NCI-H1092 treated with DMSO at 0.1 percent for 48 hours (cell line): ENCODE data around the gene EPB41L4A.
"Not testable (repeated sequence)": the region's sequence is repeated elsewhere in the genome, so short reads cannot be mapped to it uniquely, and the experiment has no call there.

Experiments
- DNase-seq: peaks from one replicate; lab custom pipeline; 2025; lab: John Stamatoyannopoulos, UW

The EPB41L4A gene

GRCh38 chr5:112253478-112254250 is 165.4 kb downstream of the EPB41L4A start:
- DNase-seq: no peak

DNA sequence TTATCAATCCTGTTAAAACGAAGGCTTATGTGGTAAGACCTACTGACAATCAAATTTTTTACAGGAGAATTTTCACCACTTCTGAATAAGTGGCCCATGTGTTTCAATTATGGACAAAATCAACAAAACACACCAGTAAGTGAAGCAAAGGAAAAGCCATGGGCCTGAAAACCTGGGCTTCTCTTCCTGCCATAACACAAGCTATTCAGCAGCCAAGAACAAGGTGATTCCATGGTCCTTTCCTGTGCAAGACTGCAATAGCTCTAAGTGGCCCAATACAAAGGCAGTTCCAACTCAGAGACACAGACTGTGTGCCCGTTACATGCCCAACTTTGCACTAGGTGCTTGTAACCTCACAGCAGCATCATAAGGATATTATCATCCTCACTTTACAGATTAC is 168.5 kb downstream of the EPB41L4A start:
- DNase-seq: no peak

GRCh38 chr5:112248623-112249022 is 170.5 kb downstream of the EPB41L4A start:
- no peak for DNase-seq

- DNase-seq: no peak
Measured at GRCh38 chr5:112247960-112248359, 171.1 kb downstream of the EPB41L4A start.

GRCh38 chr5:112245656-112246055 is 173.4 kb downstream of the EPB41L4A start:
- DNase-seq: no peak

GRCh38 chr5:112239996-112240395 is 179.1 kb downstream of the EPB41L4A start:
- DNase-seq: no peak

GRCh38 chr5:112238473-112238872 is 180.6 kb downstream of the EPB41L4A start:
- no peak for DNase-seq

- no peak for DNase-seq
Measured at GRCh38 chr5:112237456-112237855, 181.6 kb downstream of the EPB41L4A start.

DNA sequence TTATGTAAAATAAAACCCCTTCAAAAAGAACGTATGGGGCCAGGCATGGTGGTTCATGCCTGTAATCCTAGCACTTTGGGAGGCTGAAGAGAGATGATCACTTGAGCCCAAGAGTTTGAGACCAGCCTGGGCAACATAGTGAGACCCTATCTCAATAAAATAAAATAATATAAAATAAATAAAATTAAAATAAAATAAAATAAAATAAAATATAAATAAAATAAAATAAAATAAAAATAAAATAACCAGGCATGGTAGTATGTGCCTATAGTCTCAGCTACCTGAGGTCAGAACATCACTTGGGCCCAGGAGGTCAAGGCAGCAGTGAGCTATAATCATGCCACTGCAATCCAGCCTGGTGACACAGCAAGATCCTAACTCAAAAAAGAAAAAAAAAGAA is 185.1 kb downstream of the EPB41L4A start:
- no peak for DNase-seq

DNA sequence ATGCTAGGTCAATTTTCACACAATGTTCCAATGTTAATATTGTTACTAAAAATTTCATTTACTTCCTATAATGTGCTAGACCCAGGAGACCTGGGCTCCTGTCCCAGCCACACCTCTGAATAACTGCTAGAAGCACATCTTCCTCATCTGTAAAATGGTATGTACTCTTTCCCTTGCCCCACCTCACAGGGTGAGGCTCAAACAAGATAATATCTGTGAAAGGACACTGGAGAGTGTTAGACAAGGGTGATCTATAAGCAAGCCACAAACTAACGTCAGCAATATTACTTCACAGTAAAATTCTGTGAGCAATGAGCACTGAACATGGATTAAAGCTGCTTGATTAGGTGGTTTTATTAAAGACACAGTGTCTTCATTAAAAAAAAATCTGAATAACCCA is 186.4 kb downstream of the EPB41L4A start:
- no peak for DNase-seq

GRCh38 chr5:112230606-112231005 is 188.5 kb downstream of the EPB41L4A start:
- no peak for DNase-seq

- DNase-seq: no peak
Measured at GRCh38 chr5:112228667-112229066, 190.4 kb downstream of the EPB41L4A start.

DNA sequence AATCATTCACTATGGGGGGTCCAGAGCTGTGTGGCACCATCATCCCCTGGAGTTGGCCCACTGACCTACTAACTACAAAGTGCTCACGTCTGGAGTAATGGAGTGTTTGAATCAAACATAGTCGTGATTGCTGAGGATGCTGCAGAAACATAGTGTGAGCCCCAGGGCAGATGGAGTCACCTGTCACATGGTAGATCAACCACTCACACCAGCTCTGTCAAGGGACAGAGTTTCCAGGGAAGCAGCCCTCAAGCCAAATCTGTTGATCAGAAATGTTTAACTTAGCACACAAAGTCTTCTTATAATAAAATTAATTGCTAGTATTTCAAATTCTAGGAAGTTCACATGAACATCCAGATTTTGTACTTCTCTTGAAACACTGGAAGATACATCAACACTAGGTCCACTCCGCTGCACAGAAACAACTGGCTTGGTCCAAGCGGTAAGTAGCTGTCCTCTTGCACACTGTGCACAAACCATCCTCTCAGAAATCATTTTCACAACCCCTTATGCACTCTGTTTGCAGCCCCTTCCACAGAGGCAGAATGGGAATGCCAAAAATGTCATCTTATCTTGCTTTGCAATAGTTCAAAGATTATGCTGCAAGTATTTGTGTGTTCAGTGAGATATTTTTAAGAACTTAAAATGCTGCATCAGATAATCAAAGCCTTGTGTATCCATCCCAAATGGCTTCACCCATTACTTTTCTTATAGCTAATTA is 191.0 kb downstream of the EPB41L4A start:
- no peak for DNase-seq

GRCh38 chr5:112226215-112226614 is 192.9 kb downstream of the EPB41L4A start:
- no peak for DNase-seq

DNA sequence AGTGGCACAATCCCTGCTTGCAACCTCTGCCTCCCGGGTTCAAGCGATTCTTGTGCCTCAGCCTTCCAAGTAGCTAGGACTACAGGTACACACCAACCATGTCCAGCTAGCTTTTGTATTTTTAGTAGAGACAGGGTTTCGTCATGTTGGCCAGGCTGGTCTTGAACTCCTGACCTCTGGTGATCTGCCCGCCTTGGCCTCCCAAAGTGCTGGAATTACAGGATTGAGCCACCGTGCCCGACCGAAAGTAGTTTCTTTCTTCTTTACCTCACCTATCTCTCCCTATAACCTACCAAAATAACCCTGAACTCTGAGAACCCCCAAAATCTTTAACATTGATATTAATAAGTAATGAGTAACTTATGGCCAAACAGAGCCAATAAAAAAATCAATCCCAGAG is 196.1 kb downstream of the EPB41L4A start:
- not testable (repeated sequence) for DNase-seq

- DNase-seq: no peak
Measured at GRCh38 chr5:112221128-112221527, 197.9 kb downstream of the EPB41L4A start.

DNA sequence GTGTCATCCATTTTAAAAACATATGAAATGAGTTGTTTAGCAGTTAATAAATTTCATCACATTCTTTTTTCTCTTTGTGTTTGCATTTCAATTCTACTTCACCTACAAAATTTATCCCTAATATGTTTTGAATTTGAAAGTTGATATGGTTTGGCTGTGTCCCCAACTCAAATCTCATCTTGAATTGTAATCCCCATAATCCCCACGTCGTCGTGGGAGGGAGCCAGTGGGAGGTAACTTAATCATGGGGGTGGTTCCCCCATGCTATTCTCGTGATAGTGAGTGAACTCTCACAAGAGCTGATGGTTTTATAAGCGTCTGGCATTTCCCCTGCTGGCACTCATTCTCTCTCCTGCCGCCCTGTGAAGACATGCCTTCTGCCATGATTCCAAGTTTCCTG is 200.1 kb downstream of the EPB41L4A start:
- no peak for DNase-seq

DNA sequence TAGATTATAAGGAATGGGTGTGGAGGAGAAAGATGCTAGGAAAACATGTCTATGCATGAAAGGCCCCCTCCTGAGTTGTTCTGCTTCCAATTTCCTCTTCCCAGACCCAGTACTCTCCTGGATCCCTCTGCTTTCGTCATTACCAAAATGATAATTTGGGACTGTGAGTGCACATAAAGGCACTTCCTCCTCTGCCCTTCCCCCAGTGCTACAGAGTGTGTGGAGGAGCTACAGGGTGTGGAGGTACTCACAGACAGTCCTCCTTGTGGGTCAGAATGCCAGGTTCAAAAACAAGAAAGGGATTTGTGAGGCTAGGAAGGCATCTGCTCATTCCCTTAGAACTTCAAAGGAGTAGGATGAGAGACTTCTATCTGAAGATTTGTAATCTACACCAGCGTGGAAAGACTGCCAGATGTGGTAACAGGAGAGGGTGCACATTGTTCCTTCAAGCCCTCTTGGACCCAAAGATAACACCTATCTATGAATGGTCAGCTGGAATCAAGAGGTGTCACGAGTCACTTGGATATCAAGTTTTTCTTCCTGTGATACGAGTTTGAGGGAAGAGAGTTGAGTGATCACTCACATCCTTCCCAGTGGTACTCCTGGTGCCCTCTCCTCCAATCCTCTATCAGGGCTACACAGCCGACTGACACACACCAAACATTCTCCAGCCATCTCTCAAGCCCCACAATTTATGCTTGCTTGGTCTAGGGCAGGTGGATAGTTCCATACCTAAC is 201.1 kb downstream of the EPB41L4A start:
- no peak for DNase-seq

DNA sequence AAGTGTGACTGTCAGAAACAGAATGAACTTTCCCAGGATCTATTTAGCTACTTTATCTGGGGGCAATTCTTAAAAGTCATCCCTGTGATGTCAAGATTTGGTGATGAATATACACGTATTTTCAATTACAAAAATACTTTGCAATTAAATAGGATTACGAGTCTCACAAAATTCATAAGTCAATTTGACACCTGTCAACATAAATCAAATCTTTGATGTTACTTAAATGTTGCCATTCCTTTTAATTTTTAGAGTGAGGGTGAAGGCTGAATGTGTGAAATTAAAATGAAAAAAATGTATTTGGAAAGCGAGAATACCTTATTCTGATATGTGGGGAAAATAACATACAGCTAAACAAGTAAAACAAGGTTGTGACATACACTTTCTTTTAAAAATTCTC is 202.9 kb downstream of the EPB41L4A start:
- DNase-seq: no peak

DNA sequence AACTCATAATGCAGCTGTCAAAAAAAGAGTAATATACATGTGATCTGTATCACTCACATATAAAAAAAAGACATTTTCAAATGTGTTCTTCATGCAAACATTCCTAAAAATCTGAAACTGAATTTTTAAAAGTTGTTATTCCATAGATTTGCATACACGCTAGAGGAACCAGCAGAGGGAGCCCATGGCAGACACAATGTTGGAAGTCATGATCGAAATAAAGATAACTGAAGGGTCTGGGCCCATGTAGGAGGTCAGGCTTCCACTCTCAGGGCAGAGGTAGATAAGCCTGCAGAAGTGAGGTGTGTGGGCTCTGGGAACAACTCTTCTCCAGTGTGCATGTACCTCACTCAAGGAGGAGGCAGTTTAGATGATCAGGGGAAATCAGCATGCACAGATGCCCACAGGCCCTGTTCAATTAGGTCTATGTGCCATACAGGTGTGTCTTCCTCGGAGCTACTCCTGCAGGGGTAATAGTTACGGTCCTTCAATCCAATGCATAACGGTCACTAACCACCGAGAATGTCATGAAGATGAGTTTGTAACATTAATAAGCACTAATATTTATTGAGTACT is 208.6 kb downstream of the EPB41L4A start:
- peak; percentile 23 for DNase-seq

- DNase-seq: no peak
Measured at GRCh38 chr5:112208699-112209615, 210.1 kb downstream of the EPB41L4A start.
